Prostate gland (tissue), 2 donors: ENCODE measurements around the gene SBNO2. TPM values are rescaled to one million over a fixed set of nuclear protein-coding genes. Genes with fewer than 3 reads are reported as not detected.
A peak's percentile ranks its signal among the peaks of the same experiment; 100 is the strongest.

Experiments used
- DNase-seq: peaks from one replicate; pipeline ENCODE4 v3.0.0-alpha.2; 2019; ENCODE audit warnings: low spot score
- H3K27ac ChIP-seq, 2 donors: fragments of 200-600 bp; sonication (generic); 2 replicates each; pipeline ENCODE4 v1.5.1; 2017 to 2019
- H3K27me3 ChIP-seq: fragments of 200-600 bp; sonication (generic); replicated peaks from 2 replicates; pipeline ENCODE4 v1.5.1; 2019; ENCODE audit not compliant: insufficient read depth
- H3K36me3 ChIP-seq, 2 donors: fragments of 200-600 bp; sonication (generic); 1 replicate in 1 of 2; 2 replicates in 1 of 2; pipeline versions ENCODE4 v1.5.1 to v1.8.1; 2017 to 2019
- H3K4me1 ChIP-seq: fragments of 200-600 bp; sonication (generic); replicated peaks from 2 replicates; pipeline ENCODE4 v1.5.1; 2019
- H3K4me3 ChIP-seq, 2 donors: fragments of 200-600 bp; sonication (generic); 2 replicates each; pipeline ENCODE4 v1.5.1; 2017 to 2019
- H3K9me3 ChIP-seq: fragments of 200-600 bp; sonication (generic); 2 replicates; pipeline ENCODE4 v1.5.1; 2017
- POLR2A ChIP-seq: fragments of 450-650 bp; IDR thresholded peaks from one replicate; pipeline ENCODE4 v1.6.1; 2016; ENCODE audit warnings: antibody characterized with exemption, mild to moderate bottlenecking
- POLR2AphosphoS5 ChIP-seq: sonication (generic); formaldehyde crosslinking; IDR thresholded peaks from one replicate; pipeline ENCODE4 v1.6.1; 2017; ENCODE audit warnings: antibody characterized with exemption
- WGBS: methylation state at CpG from one replicate; pipeline ENCODE4 v1.1.5; 2018; 5-methylcytosine and 5-hydroxymethylcytosine counted together
- intact Hi-C: fragments of 100-400 bp; cut with DNase I; formaldehyde crosslinking; loops from one replicate; pipeline ENCODE4 v1.14.2; 2022
- total RNA-seq, 2 donors: library from RNA; depleted of rRNA; stranded (reverse); fragments of >200 nt; gene quantifications; one replicate each; pipeline ENCODE4 v1.1.0, GENCODE V29; 2016
- TF ChIP-seq, protein P1 (sequence below), 4 experiments: fragments of 200-600 bp in 2 of 4; fragments of 450-650 bp in 2 of 4; sonication (generic) in 2 of 4; IDR thresholded peaks; 1 replicate in 3 of 4; 2 replicates in 1 of 4; pipeline ENCODE4 v1.5.1; 2016 to 2019; ENCODE audit warnings: antibody characterized with exemption in 4 of 4, mild to moderate bottlenecking in 2 of 4, moderate library complexity in 2 of 4

SBNO2 gene
- total RNA-seq, 2 donors from 2014 or later, result 32.5 to 79.9 TPM

GRCh38 chr19:1093811-1094553, 80.1 kb downstream of the SBNO2 start:
- 59% methylated on average over 30 of the region's 32 CpGs for WGBS
- Histone ChIP-seq H3K4me1 (peaks cover 7% of the 10 kb centered on the region), H3K36me3 (peaks cover 0 to 10% of the 10 kb centered on the region in 2 donors), H3K4me3 (peak overlapping the region; percentile 79 to 85), H3K27me3 (no peaks in the 10 kb centered on the region), H3K27ac (no peak overlapping the region), H3K9me3 (no peaks in the 10 kb centered on the region)
- intact Hi-C loops, result no loop called here
- TF ChIP-seq POLR2A, result no peak
- TF ChIP-seq, protein P1, sequence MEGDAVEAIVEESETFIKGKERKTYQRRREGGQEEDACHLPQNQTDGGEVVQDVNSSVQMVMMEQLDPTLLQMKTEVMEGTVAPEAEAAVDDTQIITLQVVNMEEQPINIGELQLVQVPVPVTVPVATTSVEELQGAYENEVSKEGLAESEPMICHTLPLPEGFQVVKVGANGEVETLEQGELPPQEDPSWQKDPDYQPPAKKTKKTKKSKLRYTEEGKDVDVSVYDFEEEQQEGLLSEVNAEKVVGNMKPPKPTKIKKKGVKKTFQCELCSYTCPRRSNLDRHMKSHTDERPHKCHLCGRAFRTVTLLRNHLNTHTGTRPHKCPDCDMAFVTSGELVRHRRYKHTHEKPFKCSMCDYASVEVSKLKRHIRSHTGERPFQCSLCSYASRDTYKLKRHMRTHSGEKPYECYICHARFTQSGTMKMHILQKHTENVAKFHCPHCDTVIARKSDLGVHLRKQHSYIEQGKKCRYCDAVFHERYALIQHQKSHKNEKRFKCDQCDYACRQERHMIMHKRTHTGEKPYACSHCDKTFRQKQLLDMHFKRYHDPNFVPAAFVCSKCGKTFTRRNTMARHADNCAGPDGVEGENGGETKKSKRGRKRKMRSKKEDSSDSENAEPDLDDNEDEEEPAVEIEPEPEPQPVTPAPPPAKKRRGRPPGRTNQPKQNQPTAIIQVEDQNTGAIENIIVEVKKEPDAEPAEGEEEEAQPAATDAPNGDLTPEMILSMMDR (IDR thresholded peaks at IDR 0.05), result no peak
- no peak for TF ChIP-seq POLR2AphosphoS5
- no peak for DNase-seq

- Histone ChIP-seq H3K9me3 (no peaks in the 10 kb centered on the region), H3K36me3 (peaks cover 0 to 10% of the 10 kb centered on the region in 2 donors), H3K27ac (no peak overlapping the region), H3K4me3 (no peak overlapping the region), H3K4me1 (peaks cover 7% of the 10 kb centered on the region), H3K27me3 (no peaks in the 10 kb centered on the region)
- no peak for DNase-seq
- 86% methylated on average over 15 of the region's 15 CpGs for WGBS
- intact Hi-C loops, result no loop called here
- TF ChIP-seq POLR2AphosphoS5, result no peak
Observed at GRCh38 chr19:1093330-1093729, 80.7 kb downstream of the SBNO2 start.

GRCh38 chr19:1091544-1092175, 82.4 kb downstream of the SBNO2 start:
- Histone ChIP-seq H3K4me3 (no peak overlapping the region), H3K9me3 (no peaks in the 10 kb centered on the region), H3K4me1 (peaks cover 7% of the 10 kb centered on the region), H3K27ac (no peak overlapping the region), H3K27me3 (no peaks in the 10 kb centered on the region), H3K36me3 (peaks cover 0 to 10% of the 10 kb centered on the region in 2 donors)
- no peak for DNase-seq
- intact Hi-C loops, result no loop called here
- TF ChIP-seq, protein P1 (IDR thresholded peaks at IDR 0.05), result no peak
- TF ChIP-seq POLR2A, result no peak
- TF ChIP-seq POLR2AphosphoS5, result no peak
- WGBS, result 88% methylated on average over 18 of the region's 27 CpGs

DNA sequence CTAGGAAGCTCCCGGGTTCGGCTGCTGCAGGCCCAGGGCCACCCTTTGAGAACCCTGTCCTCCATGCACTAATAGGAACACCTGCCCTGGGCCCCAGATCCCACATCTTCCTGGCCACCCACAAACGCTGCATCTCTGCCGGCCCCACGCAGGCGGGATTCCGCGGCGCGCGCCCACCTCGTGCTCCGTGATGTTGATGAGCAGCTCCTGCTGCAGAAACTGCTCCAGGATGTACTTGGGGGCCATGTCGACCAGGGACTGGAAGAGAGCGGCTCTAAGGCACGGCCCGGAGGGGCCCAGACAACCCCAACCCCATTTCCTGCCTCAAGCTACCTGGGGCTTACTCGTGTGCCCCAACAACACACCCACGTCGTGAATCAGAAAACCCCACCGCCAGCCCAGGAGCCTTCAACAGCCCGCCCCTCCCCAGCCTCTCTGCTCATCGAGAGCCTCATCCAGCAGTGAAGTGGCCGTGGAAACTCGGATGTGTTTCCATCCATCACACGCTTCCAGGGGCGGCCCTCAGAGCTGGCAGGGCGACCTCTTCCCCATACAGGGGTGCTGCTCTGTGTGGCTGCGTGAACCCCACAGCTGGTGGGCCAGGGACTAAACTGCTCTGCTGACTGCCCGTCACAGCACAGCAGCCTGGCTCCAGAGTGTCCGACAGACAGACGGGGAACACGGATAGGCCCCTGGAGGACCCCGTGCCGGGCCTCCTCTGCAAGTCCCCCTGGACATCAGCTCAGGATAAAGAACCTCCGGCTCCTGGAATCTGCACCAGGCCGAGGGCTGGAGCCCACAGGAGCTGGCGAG, 83.1 kb downstream of the SBNO2 start:
- Histone ChIP-seq H3K4me3 (no peak overlapping the region), H3K4me1 (peaks cover 7% of the 10 kb centered on the region), H3K27ac (no peak overlapping the region), H3K9me3 (no peaks in the 10 kb centered on the region), H3K27me3 (no peaks in the 10 kb centered on the region), H3K36me3 (peaks cover 0 to 10% of the 10 kb centered on the region in 2 donors)
- DNase-seq, result no peak
- intact Hi-C loops, result no loop called here
- TF ChIP-seq, protein P1 (IDR thresholded peaks at IDR 0.05), result no peak
- TF ChIP-seq POLR2AphosphoS5 (no peak), POLR2A (no peak)
- WGBS, result 94% methylated on average over 38 of the region's 38 CpGs

GRCh38 chr19:1089891-1090290, 84.2 kb downstream of the SBNO2 start:
- intact Hi-C loops, result no loop called here
- Histone ChIP-seq H3K27me3 (no peaks in the 10 kb centered on the region), H3K4me1 (peaks cover 7% of the 10 kb centered on the region), H3K4me3 (no peak overlapping the region), H3K27ac (no peak overlapping the region), H3K36me3 (peaks cover 0 to 10% of the 10 kb centered on the region in 2 donors), H3K9me3 (no peaks in the 10 kb centered on the region)
- WGBS, result 76% methylated on average over 20 of the region's 22 CpGs
- TF ChIP-seq POLR2A, result no peak
- no peak for TF ChIP-seq POLR2AphosphoS5
- TF ChIP-seq, protein P1 (IDR thresholded peaks at IDR 0.05), result no peak
- no peak for DNase-seq
